ENCODE data around the gene DNER.

- TF ChIP-seq CTCF (IDR thresholded peaks at IDR 0.05) (no peak), POLR2A (IDR thresholded peaks at IDR 0.05) (no peak)
These were observed 18.5 kb upstream of the DNER start for GRCh38 chr2:229732897-229733296.
